IMR-90 (cell line): ENCODE measurements around the gene ADM5. TPM values are rescaled to one million over a fixed set of nuclear protein-coding genes. Genes with fewer than 3 reads are reported as not detected.

Source experiments
- ATAC-seq: fragments of 200-7000 bp; cut with Tn5 transposase; 2 replicates; pipeline ENCODE4 v1.9.1; 2020; ENCODE audit warnings: low read depth, mild to moderate bottlenecking, moderate library complexity
- BruUV-seq: library from RNA; stranded (reverse); fragments of 400-500 nt; replicated peaks from 2 replicates; lab custom pipeline; 2021; lab: Mats Ljungman, UMichigan
- CTCF ChIA-PET: fragments of 300-600 bp; formaldehyde crosslinking; extraction: SDS; loops from one replicate; lab custom pipeline; 2021; ENCODE audit warnings: antibody characterized with exemption; lab: Yijun Ruan, JAX
- POLR2A ChIA-PET: fragments of 300-600 bp; sonication (Branson Sonifier 250); formaldehyde crosslinking; loops from one replicate; lab custom pipeline; 2022; ENCODE audit warnings: antibody characterized with exemption; ENCODE audit not compliant: unreplicated experiment; lab: Charles Lee
- DNase-seq: peaks from one replicate; pipeline ENCODE4 v3.0.0; 2013
- H2AFZ ChIP-seq: replicated peaks from 2 replicates; pipeline ENCODE3; 2013; ENCODE audit warnings: low read length, mild to moderate bottlenecking; ENCODE audit not compliant: poor library complexity
- H2AK5ac ChIP-seq: 2 replicates; pipeline ENCODE4 v1.6.1; 2013; ENCODE audit warnings: low read depth, low read length, inconsistent platforms
- H2AK9ac ChIP-seq: replicated peaks from 2 replicates; pipeline ENCODE3; 2013; ENCODE audit warnings: mild to moderate bottlenecking, low read depth, low read length, moderate library complexity; ENCODE audit not compliant: poor library complexity
- H2BK120ac ChIP-seq: 2 replicates; pipeline ENCODE4 v1.6.1; 2013; ENCODE audit warnings: low read depth, low read length, inconsistent platforms
- H2BK15ac ChIP-seq: 3 replicates; pipeline ENCODE4 v1.6.1; 2013; ENCODE audit warnings: low read depth, low read length, inconsistent platforms
- H2BK20ac ChIP-seq: 2 replicates; pipeline ENCODE4 v1.6.1; 2013; ENCODE audit warnings: low read depth, mild to moderate bottlenecking, inconsistent platforms, low read length, moderate library complexity
- H2BK5ac ChIP-seq: 2 replicates; pipeline ENCODE4 v1.6.1; 2013; ENCODE audit warnings: mild to moderate bottlenecking, low read depth, low read length, inconsistent platforms; ENCODE audit not compliant: poor library complexity, severe bottlenecking
- H3K14ac ChIP-seq: replicated peaks from 2 replicates; pipeline ENCODE4 v1.6.1; 2013; ENCODE audit warnings: low read depth, low read length, inconsistent platforms
- H3K18ac ChIP-seq: 2 replicates; pipeline ENCODE4 v1.6.1; 2013; ENCODE audit warnings: low read depth, low read length, control low read depth
- H3K23ac ChIP-seq: 2 replicates; pipeline ENCODE4 v1.6.1; 2013; ENCODE audit warnings: low read depth, low read length, inconsistent platforms
- H3K27ac ChIP-seq: 2 replicates; pipeline ENCODE4 v1.5.1; 2013; ENCODE audit warnings: mild to moderate bottlenecking, control low read depth, low read length; ENCODE audit not compliant: insufficient read depth
- H3K27me3 ChIP-seq: 2 replicates; pipeline ENCODE4 v1.6.1; 2013; ENCODE audit warnings: low read length; ENCODE audit not compliant: control insufficient read depth, insufficient read depth
- H3K36me3 ChIP-seq: 2 replicates; pipeline ENCODE4 v1.6.1; 2013; ENCODE audit warnings: low read length, mixed read lengths; ENCODE audit not compliant: control insufficient read depth, insufficient read depth
- H3K4ac ChIP-seq: 2 replicates; pipeline ENCODE4 v1.6.1; 2013; ENCODE audit warnings: low read depth, low read length, inconsistent platforms
- H3K4me1 ChIP-seq: 2 replicates; pipeline ENCODE4 v1.6.1; 2013; ENCODE audit warnings: low read length, mixed read lengths; ENCODE audit not compliant: control insufficient read depth, insufficient read depth
- H3K4me2 ChIP-seq: 2 replicates; pipeline ENCODE4 v1.6.1; 2013; ENCODE audit warnings: low read depth, mild to moderate bottlenecking, control low read depth, low read length, moderate library complexity
- H3K4me3 ChIP-seq: 2 replicates; pipeline ENCODE4 v1.5.1; 2013; ENCODE audit warnings: low read depth, mild to moderate bottlenecking, control low read depth, low read length, moderate library complexity; ENCODE audit not compliant: insufficient read depth
- H3K56ac ChIP-seq: 2 replicates; pipeline ENCODE4 v1.6.1; 2013; ENCODE audit warnings: low read length, inconsistent platforms; ENCODE audit not compliant: insufficient read depth; ENCODE audit errors: extremely low read depth
- H3K79me1 ChIP-seq, 2 experiments: 2 replicates each; pipeline ENCODE4 v1.6.1; 2013; ENCODE audit warnings: low read length in 2 of 2, inconsistent platforms in 1 of 2, low read depth in 1 of 2
- H3K9ac ChIP-seq: 2 replicates; pipeline ENCODE4 v1.6.1; 2013; ENCODE audit warnings: low read depth, low read length, control low read depth
- H3K9me1 ChIP-seq: 2 replicates; pipeline ENCODE4 v1.6.1; 2013; ENCODE audit warnings: low read length, inconsistent platforms; ENCODE audit not compliant: insufficient read depth
- H3K9me3 ChIP-seq: 2 replicates; pipeline ENCODE4 v1.6.1; 2013; ENCODE audit warnings: low read length; ENCODE audit not compliant: control insufficient read depth, insufficient read depth
- H4K20me1 ChIP-seq: 2 replicates; pipeline ENCODE4 v1.6.1; 2013; ENCODE audit warnings: low read length, inconsistent platforms; ENCODE audit not compliant: insufficient read depth
- H4K5ac ChIP-seq: 2 replicates; pipeline ENCODE4 v1.6.1; 2013; ENCODE audit warnings: mild to moderate bottlenecking, low read depth, low read length, control low read depth
- H4K8ac ChIP-seq, 2 experiments: 2 replicates each; pipeline ENCODE4 v1.6.1; 2013; ENCODE audit warnings: low read depth in 2 of 2, low read length in 2 of 2, control low read depth in 1 of 2, inconsistent platforms in 1 of 2
- H4K91ac ChIP-seq: 2 replicates; pipeline ENCODE4 v1.6.1; 2013; ENCODE audit warnings: low read depth, low read length, inconsistent platforms; ENCODE audit not compliant: insufficient read depth
- BHLHE40 ChIP-seq: fragments of 150-350 bp; IDR thresholded peaks from 2 replicates; pipeline ENCODE4 v1.6.1; 2016; ENCODE audit warnings: mild to moderate bottlenecking, low read depth, low read length
- CEBPB ChIP-seq: IDR thresholded peaks from 2 replicates; pipeline ENCODE4 v1.6.1; 2012; ENCODE audit warnings: low read depth, low read length, improper control_type of control experiment
- CHD1 ChIP-seq: IDR thresholded peaks from 2 replicates; pipeline ENCODE4 v1.6.1; 2012; ENCODE audit warnings: low read depth, low read length, improper control_type of control experiment
- FOS ChIP-seq: fragments of 150-350 bp; IDR thresholded peaks from 2 replicates; pipeline ENCODE4 v1.6.1; 2016; ENCODE audit warnings: low read depth, low read length
- MAFK ChIP-seq: IDR thresholded peaks from 2 replicates; pipeline ENCODE4 v1.6.1; 2012; ENCODE audit warnings: low read depth, low read length, improper control_type of control experiment
- MAZ ChIP-seq: IDR thresholded peaks from 2 replicates; pipeline ENCODE4 v1.6.1; 2012; ENCODE audit warnings: low read depth, mild to moderate bottlenecking, low read length, improper control_type of control experiment, moderate library complexity, borderline replicate concordance
- MXI1 ChIP-seq: IDR thresholded peaks from 2 replicates; pipeline ENCODE4 v1.6.1; 2012; ENCODE audit warnings: low read depth, mild to moderate bottlenecking, low read length, moderate library complexity, borderline replicate concordance
- NFE2L2 ChIP-seq: fragments of 150-350 bp; IDR thresholded peaks from 2 replicates; pipeline ENCODE4 v1.6.1; 2016; ENCODE audit warnings: low read depth, mild to moderate bottlenecking, low read length
- POLR2A ChIP-seq: IDR thresholded peaks from 2 replicates; pipeline ENCODE4 v1.6.1; 2012; ENCODE audit warnings: mild to moderate bottlenecking, low read depth, low read length
- RAD21 ChIP-seq: IDR thresholded peaks from 2 replicates; pipeline ENCODE4 v1.6.1; 2012; ENCODE audit warnings: low read length, improper control_type of control experiment
- RCOR1 ChIP-seq: IDR thresholded peaks from 2 replicates; pipeline ENCODE4 v1.6.1; 2012; ENCODE audit warnings: mild to moderate bottlenecking, low read length, improper control_type of control experiment; ENCODE audit not compliant: insufficient replicate concordance
- RFX5 ChIP-seq: IDR thresholded peaks from 2 replicates; pipeline ENCODE4 v1.8.0; 2012; ENCODE audit warnings: low read depth, mild to moderate bottlenecking, low read length, moderate library complexity
- SMC3 ChIP-seq: fragments of 150-350 bp; IDR thresholded peaks from 2 replicates; pipeline ENCODE4 v1.6.1; 2016; ENCODE audit warnings: low read depth, mild to moderate bottlenecking, antibody characterized with exemption, low read length, moderate library complexity
- WGBS, 2 experiments: methylation state at CpG; one replicate each; pipeline versions ENCODE4 v1.1.5 to v1.1.7; 2013; ENCODE audit warnings: missing lambda C conversion rate in 2 of 2; ENCODE audit not compliant: insufficient read length in 1 of 2; ENCODE audit errors: extremely low coverage in 2 of 2; 5-methylcytosine and 5-hydroxymethylcytosine counted together
- dilution Hi-C: fragments of 300-500 bp; cut with HindIII; formaldehyde crosslinking; loops from one replicate; pipeline ENCODE4 v1.14.3; 2018; ENCODE audit warnings: low sequenced_read_pairs; ENCODE audit not compliant: unreplicated experiment
- in situ Hi-C: fragments of 300-500 bp; cut with MboI; formaldehyde crosslinking; loops from 3 replicates; pipeline ENCODE4 v1.14.3; 2019; ENCODE audit warnings: low sequenced_read_pairs, inconsistent platforms, mixed read lengths
- intact Hi-C: fragments of 100-400 bp; cut with micrococcal nuclease; formaldehyde crosslinking; loops from 2 replicates; pipeline ENCODE4 v1.10.0; 2022
- polyA plus RNA-seq, 3 experiments: library from polyadenylated mRNA; depleted of rRNA; stranded (reverse); fragments of >200 nt; gene quantifications; 2 replicates each; pipeline ENCODE4 v1.2.3, GENCODE V29; 2012; ENCODE audit warnings: low replicate concordance in 1 of 3
- total RNA-seq: library from RNA; depleted of rRNA; stranded (reverse); fragments of >200 nt; gene quantifications from 2 replicates; pipeline ENCODE4 v1.2.3, GENCODE V29; 2012
- TF ChIP-seq, protein P1 (sequence below): conservative IDR thresholded peaks from 2 replicates; pipeline ENCODE4 v1.5.1; 2012; ENCODE audit warnings: mild to moderate bottlenecking, low read depth, low read length, improper control_type of control experiment
- TF ChIP-seq, protein P2 (sequence below): fragments of 150-350 bp; IDR thresholded peaks from 2 replicates; pipeline ENCODE4 v1.6.1; 2017; ENCODE audit warnings: mild to moderate bottlenecking, antibody characterized with exemption, low read length, low read depth
- TF ChIP-seq, protein P3 (sequence below): fragments of 150-350 bp; IDR thresholded peaks from 2 replicates; pipeline ENCODE4 v1.6.1; 2016; ENCODE audit warnings: low read depth, mild to moderate bottlenecking, low read length, moderate library complexity, borderline replicate concordance

ADM5 gene
- total and polyA plus RNA-seq, 2 of the 4 experiments (the other 2 are of a cell fraction): 0.18 to 0.99 TPM

- no peak overlapping the region for H3K56ac ChIP-seq
- BruUV-seq: no TSS peak
- no peaks in the 10 kb centered on the region; the same call in 1 of the 2 replicates for H3K27me3 ChIP-seq
- H3K18ac ChIP-seq: no peak overlapping the region
- ChIA-PET CTCF (no interaction called here), POLR2A (no interaction called here)
- H2AK5ac ChIP-seq: no peak overlapping the region
- DNase-seq: no peak
- H3K27ac ChIP-seq: no peak overlapping the region
- H2BK5ac ChIP-seq: no peak overlapping the region
- no peak for ATAC-seq
- H3K4me3 ChIP-seq: no peak overlapping the region
- H3K36me3 ChIP-seq: no peaks in the 10 kb centered on the region
- no peaks in the 10 kb centered on the region for H3K79me1 ChIP-seq
- no peak overlapping the region for H4K8ac ChIP-seq
- dilution Hi-C loops: no loop called here
- H4K20me1 ChIP-seq: no peaks in the 10 kb centered on the region
- peak overlapping the region; percentile 67 for H2AFZ ChIP-seq
- no peak overlapping the region for H4K91ac ChIP-seq
- no peak overlapping the region for H2BK120ac ChIP-seq
- no peaks in the 10 kb centered on the region for H3K9me3 ChIP-seq
- no peak overlapping the region for H3K23ac ChIP-seq
- no peak overlapping the region for H2BK20ac ChIP-seq
- H2AK9ac ChIP-seq: peak overlapping the region; percentile 28
- H3K14ac ChIP-seq: no peak overlapping the region
- intact Hi-C loops: no loop called here
- H3K4me2 ChIP-seq: no peak overlapping the region
- H2BK15ac ChIP-seq: no peak overlapping the region
- TF ChIP-seq POLR2A (no peak), SMC3 (no peak), MAFK (no peak), MAZ (no peak), BHLHE40 (no peak), NFE2L2 (no peak), RAD21 (no peak), RCOR1 (no peak), MXI1 (no peak), RFX5 (no peak), CEBPB (no peak), FOS (no peak), CHD1 (no peak)
- TF ChIP-seq, protein P1, sequence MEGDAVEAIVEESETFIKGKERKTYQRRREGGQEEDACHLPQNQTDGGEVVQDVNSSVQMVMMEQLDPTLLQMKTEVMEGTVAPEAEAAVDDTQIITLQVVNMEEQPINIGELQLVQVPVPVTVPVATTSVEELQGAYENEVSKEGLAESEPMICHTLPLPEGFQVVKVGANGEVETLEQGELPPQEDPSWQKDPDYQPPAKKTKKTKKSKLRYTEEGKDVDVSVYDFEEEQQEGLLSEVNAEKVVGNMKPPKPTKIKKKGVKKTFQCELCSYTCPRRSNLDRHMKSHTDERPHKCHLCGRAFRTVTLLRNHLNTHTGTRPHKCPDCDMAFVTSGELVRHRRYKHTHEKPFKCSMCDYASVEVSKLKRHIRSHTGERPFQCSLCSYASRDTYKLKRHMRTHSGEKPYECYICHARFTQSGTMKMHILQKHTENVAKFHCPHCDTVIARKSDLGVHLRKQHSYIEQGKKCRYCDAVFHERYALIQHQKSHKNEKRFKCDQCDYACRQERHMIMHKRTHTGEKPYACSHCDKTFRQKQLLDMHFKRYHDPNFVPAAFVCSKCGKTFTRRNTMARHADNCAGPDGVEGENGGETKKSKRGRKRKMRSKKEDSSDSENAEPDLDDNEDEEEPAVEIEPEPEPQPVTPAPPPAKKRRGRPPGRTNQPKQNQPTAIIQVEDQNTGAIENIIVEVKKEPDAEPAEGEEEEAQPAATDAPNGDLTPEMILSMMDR: no peak
- TF ChIP-seq, protein P2, sequence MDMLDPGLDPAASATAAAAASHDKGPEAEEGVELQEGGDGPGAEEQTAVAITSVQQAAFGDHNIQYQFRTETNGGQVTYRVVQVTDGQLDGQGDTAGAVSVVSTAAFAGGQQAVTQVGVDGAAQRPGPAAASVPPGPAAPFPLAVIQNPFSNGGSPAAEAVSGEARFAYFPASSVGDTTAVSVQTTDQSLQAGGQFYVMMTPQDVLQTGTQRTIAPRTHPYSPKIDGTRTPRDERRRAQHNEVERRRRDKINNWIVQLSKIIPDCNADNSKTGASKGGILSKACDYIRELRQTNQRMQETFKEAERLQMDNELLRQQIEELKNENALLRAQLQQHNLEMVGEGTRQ: no peak
- TF ChIP-seq, protein P3, sequence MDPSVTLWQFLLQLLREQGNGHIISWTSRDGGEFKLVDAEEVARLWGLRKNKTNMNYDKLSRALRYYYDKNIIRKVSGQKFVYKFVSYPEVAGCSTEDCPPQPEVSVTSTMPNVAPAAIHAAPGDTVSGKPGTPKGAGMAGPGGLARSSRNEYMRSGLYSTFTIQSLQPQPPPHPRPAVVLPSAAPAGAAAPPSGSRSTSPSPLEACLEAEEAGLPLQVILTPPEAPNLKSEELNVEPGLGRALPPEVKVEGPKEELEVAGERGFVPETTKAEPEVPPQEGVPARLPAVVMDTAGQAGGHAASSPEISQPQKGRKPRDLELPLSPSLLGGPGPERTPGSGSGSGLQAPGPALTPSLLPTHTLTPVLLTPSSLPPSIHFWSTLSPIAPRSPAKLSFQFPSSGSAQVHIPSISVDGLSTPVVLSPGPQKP: no peak
- no peaks in the 10 kb centered on the region for H3K4me1 ChIP-seq
- H3K4ac ChIP-seq: no peak overlapping the region
- 62% methylated on average over 2 of the region's 10 CpGs; no CpG with 5 or more reads in 1 of the 2 experiments for WGBS, 2 experiments
- H3K9ac ChIP-seq: no peak overlapping the region
- no peaks in the 10 kb centered on the region for H3K9me1 ChIP-seq
- in situ Hi-C loops: no loop called here
- H4K5ac ChIP-seq: no peak overlapping the region
These were observed 50.5 kb downstream of the ADM5 start for GRCh38 chr19:49739933-49740332.
